ENCODE results near the gene SH2D5. TPM values are rescaled to one million over a fixed set of nuclear protein-coding genes. Genes with fewer than 3 reads are reported as not detected.

SH2D5 gene
- polyA plus RNA-seq, 1 donor from 2014 or later: 14.1 TPM

- no peak overlapping the region for H2AFZ ChIP-seq (ENCODE audit: low read depth, low read length)
- TF ChIP-seq POLR2AphosphoS5 (IDR thresholded peaks at IDR 0.05) (no peak), EP300 (conservative IDR thresholded peaks at IDR 0.05; ENCODE audit: poor library complexity, severe bottlenecking) (no peak), TAF1 (IDR thresholded peaks at IDR 0.05; ENCODE audit: low read depth) (no peak), MXI1 (conservative IDR thresholded peaks at IDR 0.05; ENCODE audit: poor library complexity, severe bottlenecking) (no peak), RAD21 (conservative IDR thresholded peaks at IDR 0.05) (no peak), REST (IDR thresholded peaks at IDR 0.05; ENCODE audit: borderline replicate concordance) (no peak), EZH2 (IDR thresholded peaks at IDR 0.05; ENCODE audit: borderline replicate concordance, insufficient read depth, low read length, poor library complexity, severe bottlenecking) (no peak), CTCF (IDR thresholded peaks at IDR 0.05; ENCODE audit: poor library complexity, severe bottlenecking) (no peak), SMC3 (conservative IDR thresholded peaks at IDR 0.05; ENCODE audit: poor library complexity) (no peak)
Measured at GRCh38 chr1:20689645-20690056, 42.9 kb downstream of the SH2D5 start.

DNA sequence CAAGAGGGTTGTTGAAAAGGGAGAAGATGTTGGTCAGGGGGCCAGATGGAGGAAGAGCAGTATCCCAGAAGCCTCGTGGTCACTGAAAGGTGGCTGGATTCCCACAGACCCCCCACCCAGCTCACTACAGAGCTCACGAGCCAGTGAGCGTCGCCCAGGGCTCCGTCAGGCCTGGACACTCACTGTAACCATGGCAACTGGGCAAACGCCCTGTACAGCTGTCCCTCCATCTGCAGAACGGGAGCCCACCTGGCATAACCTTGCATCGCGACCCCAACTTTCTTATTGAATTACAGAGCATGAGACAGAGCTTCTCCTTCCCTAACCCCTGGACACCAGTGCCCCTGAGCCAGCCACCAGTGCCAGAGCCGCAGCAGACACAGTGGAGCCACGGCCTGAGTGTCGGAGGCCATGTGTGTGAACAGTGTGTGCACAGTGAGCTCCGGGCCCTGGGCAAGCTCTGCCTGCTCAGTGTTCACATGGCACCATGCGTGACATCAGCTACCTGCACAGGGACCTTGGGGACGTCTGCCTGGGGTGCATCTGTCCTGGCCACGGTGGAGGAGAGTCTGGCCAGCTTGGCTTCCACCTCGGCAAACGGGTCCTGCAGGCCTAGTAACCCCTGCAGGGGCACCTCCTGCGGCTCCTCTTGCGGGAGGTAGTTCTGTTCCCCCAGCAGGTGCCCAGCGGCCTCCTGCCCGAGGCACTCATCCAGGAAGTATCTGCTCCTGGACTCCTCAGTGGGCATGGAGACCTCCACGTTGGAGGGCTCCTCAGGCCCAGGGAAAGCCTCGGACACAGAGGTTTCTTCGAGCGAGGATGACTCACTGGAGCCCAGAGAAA, 45.4 kb downstream of the SH2D5 start:
- Histone ChIP-seq H3F3A (ENCODE audit: insufficient read depth, low read length, poor library complexity, severe bottlenecking) (no peaks in the 10 kb centered on the region), H2AFZ (ENCODE audit: low read depth, low read length) (no peak overlapping the region), H3K36me3 (ENCODE audit: insufficient read depth, low read length) (no peaks in the 10 kb centered on the region), H3K9ac (ENCODE audit: low read length) (no peak overlapping the region), H3K27ac (ENCODE audit: low read length) (no peak overlapping the region), H4K20me1 (ENCODE audit: insufficient read depth) (no peaks in the 10 kb centered on the region), H3K9me3 (ENCODE audit: low read length) (no peaks in the 10 kb centered on the region), H3K9me2 (ENCODE audit: insufficient read depth, low read length) (no peaks in the 10 kb centered on the region), H3K27me3 (ENCODE audit: insufficient read depth, low read depth, low read length) (no peaks in the 10 kb centered on the region), H3K4me2 (ENCODE audit: low read length) (no peak overlapping the region), H3K4me3 (ENCODE audit: low read length) (no peak overlapping the region), H3K79me2 (replicated peaks; ENCODE audit: insufficient read depth, low read length) (no peaks in the 10 kb centered on the region)
- TF ChIP-seq EZH2 (IDR thresholded peaks at IDR 0.05; ENCODE audit: borderline replicate concordance, insufficient read depth, low read length, poor library complexity, severe bottlenecking) (no peak), SMC3 (conservative IDR thresholded peaks at IDR 0.05; ENCODE audit: poor library complexity) (no peak), RAD21 (conservative IDR thresholded peaks at IDR 0.05) (no peak), CTCF (IDR thresholded peaks at IDR 0.05; ENCODE audit: poor library complexity, severe bottlenecking) (no peak), MXI1 (conservative IDR thresholded peaks at IDR 0.05; ENCODE audit: poor library complexity, severe bottlenecking) (no peak), REST (IDR thresholded peaks at IDR 0.05; ENCODE audit: borderline replicate concordance) (no peak), POLR2AphosphoS5 (IDR thresholded peaks at IDR 0.05) (no peak), TAF1 (IDR thresholded peaks at IDR 0.05; ENCODE audit: low read depth) (no peak), EP300 (conservative IDR thresholded peaks at IDR 0.05; ENCODE audit: poor library complexity, severe bottlenecking) (no peak)

More at GRCh38 chr1:20689645-20690056, 42.9 kb downstream of the SH2D5 start:
- no peak overlapping the region for H3K4me2 ChIP-seq (ENCODE audit: low read length)
- no peaks in the 10 kb centered on the region for H3K79me2 ChIP-seq (replicated peaks; ENCODE audit: insufficient read depth, low read length)
- H3K27me3 ChIP-seq (ENCODE audit: insufficient read depth, low read depth, low read length): no peaks in the 10 kb centered on the region
- H3K4me3 ChIP-seq (ENCODE audit: low read length): no peak overlapping the region
- no peak overlapping the region for H3K9ac ChIP-seq (ENCODE audit: low read length)
- no peaks in the 10 kb centered on the region for H4K20me1 ChIP-seq (ENCODE audit: insufficient read depth)
- no peaks in the 10 kb centered on the region for H3K9me3 ChIP-seq (ENCODE audit: low read length)
- H3K27ac ChIP-seq (ENCODE audit: low read length): no peak overlapping the region
- no peaks in the 10 kb centered on the region for H3K9me2 ChIP-seq (ENCODE audit: insufficient read depth, low read length)
- H3F3A ChIP-seq (ENCODE audit: insufficient read depth, low read length, poor library complexity, severe bottlenecking): no peaks in the 10 kb centered on the region
- H3K36me3 ChIP-seq (ENCODE audit: insufficient read depth, low read length): no peaks in the 10 kb centered on the region
